ENCODE data around the gene ZSWIM5.

DNA sequence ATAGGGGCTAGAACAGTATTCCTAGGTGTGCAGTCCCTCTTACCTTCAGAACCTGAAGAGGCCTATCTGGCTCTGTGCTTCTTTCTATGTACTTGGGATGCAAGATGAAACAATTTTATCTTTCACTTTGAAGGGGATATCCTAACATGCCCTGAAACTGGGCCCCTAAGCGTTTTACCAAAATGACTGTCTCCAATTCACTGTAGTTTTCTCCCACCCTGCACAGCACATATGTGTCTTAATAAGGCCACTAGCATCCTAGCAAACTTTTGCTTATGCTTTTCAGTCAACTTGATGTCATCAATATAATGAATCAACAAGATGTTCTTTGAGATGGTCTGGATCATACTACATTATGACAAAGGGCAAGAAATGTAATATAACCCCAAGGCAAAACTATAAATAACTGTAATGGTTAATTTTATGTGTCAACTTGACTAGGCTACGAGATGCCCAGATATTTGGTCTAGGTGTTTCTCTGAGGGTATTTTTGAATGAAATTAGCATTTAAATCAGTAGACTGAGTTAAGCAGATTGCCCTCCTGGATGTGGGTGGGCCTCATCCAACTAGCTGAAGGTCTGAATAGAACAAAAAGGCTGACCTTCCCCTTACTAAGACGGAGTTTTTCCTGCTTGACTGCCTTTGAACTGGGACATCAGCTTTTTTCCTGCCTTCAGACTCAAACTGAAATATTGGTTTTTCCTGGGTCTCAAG lies 9.2 kb upstream of the ZSWIM5 start:
- TF ChIP-seq, protein P1, sequence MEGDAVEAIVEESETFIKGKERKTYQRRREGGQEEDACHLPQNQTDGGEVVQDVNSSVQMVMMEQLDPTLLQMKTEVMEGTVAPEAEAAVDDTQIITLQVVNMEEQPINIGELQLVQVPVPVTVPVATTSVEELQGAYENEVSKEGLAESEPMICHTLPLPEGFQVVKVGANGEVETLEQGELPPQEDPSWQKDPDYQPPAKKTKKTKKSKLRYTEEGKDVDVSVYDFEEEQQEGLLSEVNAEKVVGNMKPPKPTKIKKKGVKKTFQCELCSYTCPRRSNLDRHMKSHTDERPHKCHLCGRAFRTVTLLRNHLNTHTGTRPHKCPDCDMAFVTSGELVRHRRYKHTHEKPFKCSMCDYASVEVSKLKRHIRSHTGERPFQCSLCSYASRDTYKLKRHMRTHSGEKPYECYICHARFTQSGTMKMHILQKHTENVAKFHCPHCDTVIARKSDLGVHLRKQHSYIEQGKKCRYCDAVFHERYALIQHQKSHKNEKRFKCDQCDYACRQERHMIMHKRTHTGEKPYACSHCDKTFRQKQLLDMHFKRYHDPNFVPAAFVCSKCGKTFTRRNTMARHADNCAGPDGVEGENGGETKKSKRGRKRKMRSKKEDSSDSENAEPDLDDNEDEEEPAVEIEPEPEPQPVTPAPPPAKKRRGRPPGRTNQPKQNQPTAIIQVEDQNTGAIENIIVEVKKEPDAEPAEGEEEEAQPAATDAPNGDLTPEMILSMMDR (IDR thresholded peaks at IDR 0.05), result no peak
- no peak for TF ChIP-seq POLR2A (IDR thresholded peaks at IDR 0.05)

Measured in body of pancreas (tissue), 4 donors.